H1 (cell line): ENCODE measurements around the gene SSX4. TPM values are rescaled to one million over a fixed set of nuclear protein-coding genes. Genes with fewer than 3 reads are reported as not detected.
"Not testable (repeated sequence)": the region's sequence is repeated elsewhere in the genome, so short reads cannot be mapped to it uniquely, and the experiment has no call there.

Experiments
- CTCF ChIA-PET: fragments of 300-600 bp; sonication (Branson Sonifier 250); formaldehyde crosslinking; loops from one replicate; lab custom pipeline; 2021; ENCODE audit not compliant: partially characterized antibody; lab: Charles Lee
- POLR2A ChIA-PET: fragments of 300-600 bp; sonication (Branson Sonifier 250); formaldehyde crosslinking; loops from one replicate; lab custom pipeline; 2021; ENCODE audit warnings: inconsistent platforms; ENCODE audit not compliant: partially characterized antibody; lab: Charles Lee
- DNase-seq, 2 experiments: peaks; one replicate each; pipeline versions ENCODE4 v3.0.0 to v3.0.0-alpha.2; 2010 to 2022; ENCODE audit warnings: low spot score in 2 of 2, low read depth in 1 of 2, mixed read lengths in 1 of 2
- FAIRE-seq: peaks from 2 replicates; lab custom pipeline; 2011; peaks lifted over from hg19 to GRCh38; lab: Jason Lieb, UNC
- H2AFZ ChIP-seq: 2 replicates; pipeline ENCODE4 v1.8.1; 2012; ENCODE audit warnings: low read length, inconsistent platforms
- H2AK5ac ChIP-seq: 2 replicates; pipeline ENCODE4 v1.6.1; 2013; ENCODE audit warnings: low read depth, low read length
- H2BK120ac ChIP-seq: replicated peaks from 2 replicates; pipeline ENCODE3; 2013; ENCODE audit warnings: low read depth, low read length, inconsistent platforms
- H2BK12ac ChIP-seq: 2 replicates; pipeline ENCODE4 v1.6.1; 2013; ENCODE audit warnings: low read depth, low read length
- H2BK15ac ChIP-seq: 2 replicates; pipeline ENCODE4 v1.6.1; 2013; ENCODE audit warnings: low read length
- H2BK20ac ChIP-seq: 2 replicates; pipeline ENCODE4 v1.6.1; 2013; ENCODE audit warnings: low read length
- H2BK5ac ChIP-seq: 2 replicates; pipeline ENCODE4 v1.6.1; 2013; ENCODE audit warnings: low read depth, low read length
- H3K14ac ChIP-seq: 2 replicates; pipeline ENCODE4 v1.6.1; 2013; ENCODE audit warnings: inconsistent platforms; ENCODE audit not compliant: insufficient read length
- H3K18ac ChIP-seq: 2 replicates; pipeline ENCODE4 v1.6.1; 2013; ENCODE audit warnings: low read length; ENCODE audit errors: extremely low read depth
- H3K23ac ChIP-seq: 2 replicates; pipeline ENCODE4 v1.6.1; 2013; ENCODE audit warnings: inconsistent platforms; ENCODE audit not compliant: insufficient read length
- H3K23me2 ChIP-seq: 2 replicates; pipeline ENCODE4 v1.6.1; 2013; ENCODE audit warnings: low read depth, low read length
- H3K27ac ChIP-seq: 2 replicates; pipeline ENCODE4 v1.6.1; 2011; ENCODE audit warnings: low read depth, low read length, inconsistent platforms
- H3K27me3 ChIP-seq, 4 experiments: replicated peaks in 1 of 4; 1 replicate in 1 of 4; 2 replicates in 3 of 4; pipeline versions ENCODE4 v1.6.1 to v1.8.1; 2011 to 2013; ENCODE audit warnings: low read length in 3 of 4, mild to moderate bottlenecking in 3 of 4, inconsistent platforms in 2 of 4, mixed read lengths in 2 of 4, moderate library complexity in 1 of 4; ENCODE audit not compliant: control insufficient read depth in 3 of 4, insufficient read depth in 3 of 4; ENCODE audit errors: extremely low read depth in 1 of 4
- H3K36me3 ChIP-seq, 4 experiments: 2 replicates each; pipeline versions ENCODE4 v1.6.1 to v1.8.1; 2011 to 2013; ENCODE audit warnings: mild to moderate bottlenecking in 4 of 4, low read length in 3 of 4, moderate library complexity in 2 of 4, control low read depth in 1 of 4, inconsistent platforms in 1 of 4; ENCODE audit not compliant: insufficient read depth in 4 of 4, control insufficient read depth in 2 of 4
- H3K4ac ChIP-seq: replicated peaks from 2 replicates; pipeline ENCODE3; 2013; ENCODE audit warnings: low read length, low read depth, mixed read lengths, inconsistent platforms; ENCODE audit not compliant: insufficient read length
- H3K4me1 ChIP-seq, 4 experiments: replicated peaks in 1 of 4; 1 replicate in 1 of 4; 2 replicates in 3 of 4; pipeline versions ENCODE4 v1.6.1 to v1.8.1; 2011 to 2013; ENCODE audit warnings: low read length in 3 of 4, inconsistent platforms in 2 of 4, mixed read lengths in 1 of 4; ENCODE audit not compliant: insufficient read depth in 4 of 4, control insufficient read depth in 3 of 4
- H3K4me2 ChIP-seq, 2 experiments: 2 replicates each; pipeline versions ENCODE4 v1.6.1 to v1.8.1; 2011 to 2013; ENCODE audit warnings: low read depth in 2 of 2, low read length in 2 of 2, control low read depth in 1 of 2, inconsistent platforms in 1 of 2, mild to moderate bottlenecking in 1 of 2; ENCODE audit not compliant: insufficient read depth in 1 of 2
- H3K4me3 ChIP-seq, 4 experiments: fragments of 200-600, 300-600 bp in 1 of 4; sonication (generic), shearing (Covaris generic), sonication (Bioruptor Twin) in 1 of 4; 2 replicates each; pipeline versions ENCODE4 v1.5.1 to v1.8.1; 2011 to 2016; ENCODE audit warnings: low read length in 4 of 4, low read depth in 3 of 4, control low read depth in 2 of 4, inconsistent platforms in 2 of 4, mild to moderate bottlenecking in 2 of 4, mixed read lengths in 1 of 4, moderate library complexity in 1 of 4; ENCODE audit not compliant: insufficient read depth in 2 of 4; ENCODE audit errors: extremely low read depth in 1 of 4
- H3K56ac ChIP-seq: replicated peaks from 2 replicates; pipeline ENCODE3; 2013; ENCODE audit warnings: low read depth, mild to moderate bottlenecking, mixed read lengths, low read length, inconsistent platforms; ENCODE audit not compliant: insufficient read length
- H3K79me1 ChIP-seq: 2 replicates; pipeline ENCODE4 v1.6.1; 2013; ENCODE audit warnings: low read depth, low read length, control low read depth
- H3K79me2 ChIP-seq, 2 experiments: 2 replicates each; pipeline versions ENCODE4 v1.6.1 to v1.8.1; 2012 to 2013; ENCODE audit warnings: low read length in 2 of 2, mild to moderate bottlenecking in 2 of 2, inconsistent platforms in 1 of 2; ENCODE audit not compliant: insufficient read depth in 2 of 2, control insufficient read depth in 1 of 2
- H3K9ac ChIP-seq, 4 experiments: replicated peaks in 1 of 4; 1 replicate in 1 of 4; 2 replicates in 3 of 4; pipeline versions ENCODE4 v1.6.1 to v1.8.1; 2011 to 2013; ENCODE audit warnings: low read depth in 3 of 4, low read length in 3 of 4, control low read depth in 2 of 4, mild to moderate bottlenecking in 2 of 4, moderate library complexity in 2 of 4, inconsistent platforms in 1 of 4; ENCODE audit errors: extremely low read depth in 1 of 4
- H3K9me3 ChIP-seq, 2 experiments: 2 replicates each; pipeline versions ENCODE4 v1.6.1 to v1.8.1; 2012 to 2013; ENCODE audit warnings: mild to moderate bottlenecking in 2 of 2, moderate library complexity in 2 of 2, control low read depth in 1 of 2, inconsistent platforms in 1 of 2, low read depth in 1 of 2, low read length in 1 of 2, mixed read lengths in 1 of 2; ENCODE audit not compliant: insufficient read depth in 2 of 2
- H4K20me1 ChIP-seq, 2 experiments: replicated peaks in 1 of 2; 2 replicates each; pipeline versions ENCODE3 to v1.8.1; 2011 to 2013; ENCODE audit warnings: inconsistent platforms in 2 of 2, low read length in 2 of 2, mild to moderate bottlenecking in 1 of 2; ENCODE audit not compliant: insufficient read depth in 2 of 2, control insufficient read depth in 1 of 2
- H4K5ac ChIP-seq: 2 replicates; pipeline ENCODE4 v1.6.1; 2013; ENCODE audit warnings: low read length, low read depth, mixed read lengths, inconsistent platforms; ENCODE audit not compliant: insufficient read length
- H4K8ac ChIP-seq: 2 replicates; pipeline ENCODE4 v1.8.0; 2013; ENCODE audit warnings: mild to moderate bottlenecking, moderate library complexity, low read length, inconsistent platforms; ENCODE audit not compliant: insufficient read depth; ENCODE audit errors: extremely low read depth
- H4K91ac ChIP-seq: replicated peaks from 2 replicates; pipeline ENCODE3; 2013; ENCODE audit warnings: low read length, mixed read lengths, inconsistent platforms; ENCODE audit not compliant: insufficient read length
- WGBS, 2 experiments: shearing (Covaris generic) in 1 of 2; methylation state at CpG; one replicate each; pipeline versions ENCODE4 v1.1.6 to v1.1.7; 2013 to 2015; ENCODE audit warnings: low lambda C conversion rate in 2 of 2, mixed read lengths in 2 of 2, inconsistent platforms in 1 of 2, low coverage in 1 of 2, missing lambda C conversion rate in 1 of 2; ENCODE audit not compliant: insufficient replicate concordance in 2 of 2, insufficient coverage in 1 of 2, insufficient read length in 1 of 2; ENCODE audit errors: extremely low coverage in 1 of 2, missing lambda C conversion rate in 1 of 2; 5-methylcytosine and 5-hydroxymethylcytosine counted together
- polyA plus RNA-seq, 7 experiments: library from polyadenylated mRNA; depleted of rRNA in 3 of 7; stranded (reverse) in 5 of 7; unstranded in 2 of 7; fragments of >200 nt in 5 of 7; fragments of 200-250 nt in 2 of 7; gene quantifications; 1 replicate in 5 of 7; 2 replicates in 1 of 7; 4 replicates in 1 of 7; pipeline versions ENCODE4 v1.2.1 to v1.2.3, GENCODE V29; 2011 to 2013; ENCODE audit warnings: missing spikeins in 2 of 7, mixed read lengths in 2 of 7
- total RNA-seq: library from RNA; stranded (reverse); fragmentation: NEBNext Ultra II Directional; extraction: Animal tissue kit (Norgen Biotek cat#: 25700); gene quantifications from 2 replicates; pipeline ENCODE4 v1.2.1, GENCODE V29; 2021

The SSX4 gene
- total and polyA plus RNA-seq, 2 of the 8 experiments (the other 6 are each of a cell fraction or from before 2014, with no cell fraction given) = 0.26 to 0.32 TPM

DNA sequence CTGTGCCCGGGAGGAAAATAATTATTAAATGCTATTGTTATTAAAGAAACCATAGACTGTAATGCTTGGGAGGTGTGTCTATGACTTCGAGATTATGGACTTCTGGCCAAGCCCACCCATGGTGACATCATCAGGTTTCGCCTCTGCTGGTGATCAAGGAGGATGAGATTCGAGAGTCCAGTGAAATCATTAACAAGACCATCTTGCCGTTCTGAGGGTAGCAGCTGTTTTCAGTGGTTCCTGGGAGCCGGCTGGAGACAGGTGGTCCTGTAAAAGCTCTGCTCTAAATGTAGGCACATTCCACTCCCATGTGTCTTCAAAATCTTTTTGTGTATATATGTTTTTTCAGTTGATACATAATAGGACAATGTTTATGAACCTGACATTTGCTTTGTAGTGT lies 24.1 kb upstream of the SSX4 start:
- H3K14ac ChIP-seq, H2AFZ ChIP-seq, H3K9ac ChIP-seq, H3K4me2 ChIP-seq, DNase-seq, H2BK120ac ChIP-seq, H3K27me3 ChIP-seq, H3K27ac ChIP-seq, H3K4ac ChIP-seq, H3K4me3 ChIP-seq, H2AK5ac ChIP-seq, H3K79me1 ChIP-seq, CTCF ChIA-PET, H4K91ac ChIP-seq, H2BK15ac ChIP-seq, H2BK5ac ChIP-seq, H4K5ac ChIP-seq, POLR2A ChIA-PET, H4K8ac ChIP-seq, H2BK20ac ChIP-seq, H3K23ac ChIP-seq, FAIRE-seq, H3K56ac ChIP-seq, H3K79me2 ChIP-seq, H3K9me3 ChIP-seq, H3K4me1 ChIP-seq, H3K18ac ChIP-seq, H3K23me2 ChIP-seq, H4K20me1 ChIP-seq, H2BK12ac ChIP-seq, H3K36me3 ChIP-seq: not testable (repeated sequence)
- WGBS, 2 experiments = 92% methylated on average over 4 of the region's 6 CpGs; no CpG with 5 or more reads in 1 of the 2 experiments

GRCh38 chrX:48367717-48368408 lies 15.5 kb upstream of the SSX4 start:
- H3K18ac ChIP-seq, H3K23me2 ChIP-seq, H4K5ac ChIP-seq, H2BK20ac ChIP-seq, H3K56ac ChIP-seq, H3K36me3 ChIP-seq, H4K8ac ChIP-seq, H3K27ac ChIP-seq, DNase-seq, H3K9me3 ChIP-seq, H2BK5ac ChIP-seq, H3K4me3 ChIP-seq, H2BK15ac ChIP-seq, H2AFZ ChIP-seq, H3K27me3 ChIP-seq, H3K79me1 ChIP-seq, CTCF ChIA-PET, H3K4me2 ChIP-seq, H3K23ac ChIP-seq, POLR2A ChIA-PET, H2BK12ac ChIP-seq, H2BK120ac ChIP-seq, H3K4me1 ChIP-seq, H4K20me1 ChIP-seq, H3K14ac ChIP-seq, H3K4ac ChIP-seq, H3K9ac ChIP-seq, H2AK5ac ChIP-seq, H3K79me2 ChIP-seq, FAIRE-seq, H4K91ac ChIP-seq: not testable (repeated sequence)
- no CpG with 5 or more reads among the region's 12 CpGs for WGBS, 2 experiments
